Gastroesophageal sphincter (tissue), 3 donors: ENCODE measurements around the gene SFXN2.

Source experiments
- CTCF ChIP-seq, 4 experiments: fragments of 200-600 bp in 2 of 4; fragments of 450-650 bp in 2 of 4; sonication (generic) in 1 of 4; IDR thresholded peaks; one replicate each; pipeline ENCODE4 v1.5.1; 2017 to 2019; ENCODE audit warnings: antibody characterized with exemption in 4 of 4, mild to moderate bottlenecking in 2 of 4, moderate library complexity in 2 of 4
- POLR2AphosphoS5 ChIP-seq: sonication (generic); formaldehyde crosslinking; IDR thresholded peaks from one replicate; pipeline ENCODE4 v1.6.1; 2017; ENCODE audit warnings: antibody characterized with exemption

- TF ChIP-seq POLR2AphosphoS5 (no peak), CTCF (IDR thresholded peaks at IDR 0.05) (no peak)
These were observed 43.5 kb upstream of the SFXN2 start for GRCh38 chr10:102670871-102671434.
